Tibial artery (tissue), 4 donors: ENCODE measurements around the gene SLC49A3.

Source experiments
- DNase-seq, 2 donors: peaks; one replicate each; pipeline ENCODE4 v3.0.0-alpha.2; 2019
- H3K27ac ChIP-seq, 2 donors: fragments of 200-600 bp; sonication (generic) in 1 of 2; 1 replicate in 1 of 2; 2 replicates in 1 of 2; pipeline ENCODE4 v1.5.1; 2018 to 2019; ENCODE audit warnings: mild to moderate bottlenecking in 1 of 2
- H3K27me3 ChIP-seq, 2 donors: fragments of 200-600 bp; sonication (generic) in 1 of 2; one replicate each; pipeline versions ENCODE4 v1.5.1 to v1.6.0; 2016 to 2019
- H3K36me3 ChIP-seq, 3 donors: fragments of 200-600 bp; sonication (generic) in 2 of 3; one replicate each; pipeline ENCODE4 v1.5.1; 2016 to 2019; ENCODE audit warnings: mild to moderate bottlenecking in 2 of 3
- H3K4me1 ChIP-seq, 4 donors: fragments of 200-600 bp; sonication (generic) in 2 of 4; 1 replicate in 3 of 4; 2 replicates in 1 of 4; pipeline ENCODE4 v1.5.1; 2016 to 2019
- H3K4me3 ChIP-seq, 2 donors: fragments of 200-600 bp; sonication (generic) in 1 of 2; 1 replicate in 1 of 2; 2 replicates in 1 of 2; pipeline ENCODE4 v1.5.1; 2018 to 2019; ENCODE audit warnings: mild to moderate bottlenecking in 2 of 2
- H3K9me3 ChIP-seq, 3 donors: fragments of 200-600 bp; sonication (generic) in 1 of 3; one replicate each; pipeline ENCODE4 v1.5.1; 2016 to 2019
- CTCF ChIP-seq, 2 experiments: fragments of 200-600 bp in 1 of 2; fragments of 450-650 bp in 1 of 2; IDR thresholded peaks; one replicate each; pipeline ENCODE4 v1.5.1; 2017 to 2019; ENCODE audit warnings: antibody characterized with exemption in 2 of 2, mild to moderate bottlenecking in 1 of 2, moderate library complexity in 1 of 2
- intact Hi-C: fragments of 100-400 bp; cut with DNase I; formaldehyde crosslinking; loops from one replicate; pipeline ENCODE4 v1.15.0; 2023; ENCODE audit warnings: low total_unique reads

Gene SLC49A3

DNA sequence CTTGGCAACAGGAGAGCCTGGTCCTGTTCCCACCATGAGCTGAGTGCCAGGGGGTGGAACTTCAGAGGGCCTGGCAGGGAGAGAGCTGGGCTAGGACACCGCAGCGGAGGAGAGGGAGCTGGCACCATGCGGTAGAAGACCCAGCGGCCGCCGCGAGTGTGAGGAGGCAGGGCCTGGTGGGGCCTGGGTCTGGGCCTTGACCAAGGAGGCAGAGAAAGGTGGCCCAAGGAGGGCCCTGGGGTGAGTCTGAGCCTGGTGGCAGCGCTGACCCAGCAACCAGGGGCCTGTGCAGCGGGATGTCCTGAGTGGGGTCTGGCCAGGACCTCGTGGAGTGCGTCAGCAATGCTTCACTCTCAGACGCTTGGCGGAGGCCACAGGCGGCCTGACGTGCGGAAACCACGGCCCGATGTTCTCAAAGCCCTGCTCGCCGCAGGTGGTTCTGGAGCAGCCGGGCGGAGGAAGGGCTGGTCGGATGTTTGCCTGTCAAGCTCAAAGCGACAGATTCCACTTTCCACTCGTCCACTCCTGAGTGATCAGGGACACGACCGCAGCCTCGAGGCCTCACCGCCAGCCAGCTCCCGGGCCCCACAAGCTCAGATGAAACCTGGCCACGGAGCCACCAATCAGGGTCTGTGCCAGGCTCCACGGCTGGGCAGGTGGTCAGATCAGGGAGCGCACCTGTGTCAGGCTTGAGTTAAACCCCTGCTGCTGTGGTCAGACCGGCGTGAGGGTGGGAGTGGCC, 35.7 kb downstream of the SLC49A3 start:
- peaks cover 0 to 5% (median 0%) of the 10 kb centered on the region in 4 donors for H3K4me1 ChIP-seq
- no peak overlapping the region for H3K27ac ChIP-seq
- H3K36me3 ChIP-seq: no peaks in the 10 kb centered on the region
- peaks cover 0 to 41% of the 10 kb centered on the region in 2 donors for H3K27me3 ChIP-seq
- no peak for TF ChIP-seq CTCF (IDR thresholded peaks at IDR 0.05)
- no peak for DNase-seq
- intact Hi-C loops: no loop called here
- no peak overlapping the region for H3K4me3 ChIP-seq
- H3K9me3 ChIP-seq: no peaks in the 10 kb centered on the region

GRCh38 chr4:651884-652642, 36.9 kb downstream of the SLC49A3 start:
- Histone ChIP-seq H3K27me3 (peaks cover 0 to 51% of the 10 kb centered on the region in 2 donors), H3K4me1 (peaks cover 0 to 5% (median 0%) of the 10 kb centered on the region in 4 donors), H3K27ac (no peak overlapping the region), H3K36me3 (no peaks in the 10 kb centered on the region), H3K4me3 (no peak overlapping the region), H3K9me3 (no peaks in the 10 kb centered on the region)
- no peak for DNase-seq
- intact Hi-C loops: no loop called here
- TF ChIP-seq CTCF (IDR thresholded peaks at IDR 0.05): no peak

DNA sequence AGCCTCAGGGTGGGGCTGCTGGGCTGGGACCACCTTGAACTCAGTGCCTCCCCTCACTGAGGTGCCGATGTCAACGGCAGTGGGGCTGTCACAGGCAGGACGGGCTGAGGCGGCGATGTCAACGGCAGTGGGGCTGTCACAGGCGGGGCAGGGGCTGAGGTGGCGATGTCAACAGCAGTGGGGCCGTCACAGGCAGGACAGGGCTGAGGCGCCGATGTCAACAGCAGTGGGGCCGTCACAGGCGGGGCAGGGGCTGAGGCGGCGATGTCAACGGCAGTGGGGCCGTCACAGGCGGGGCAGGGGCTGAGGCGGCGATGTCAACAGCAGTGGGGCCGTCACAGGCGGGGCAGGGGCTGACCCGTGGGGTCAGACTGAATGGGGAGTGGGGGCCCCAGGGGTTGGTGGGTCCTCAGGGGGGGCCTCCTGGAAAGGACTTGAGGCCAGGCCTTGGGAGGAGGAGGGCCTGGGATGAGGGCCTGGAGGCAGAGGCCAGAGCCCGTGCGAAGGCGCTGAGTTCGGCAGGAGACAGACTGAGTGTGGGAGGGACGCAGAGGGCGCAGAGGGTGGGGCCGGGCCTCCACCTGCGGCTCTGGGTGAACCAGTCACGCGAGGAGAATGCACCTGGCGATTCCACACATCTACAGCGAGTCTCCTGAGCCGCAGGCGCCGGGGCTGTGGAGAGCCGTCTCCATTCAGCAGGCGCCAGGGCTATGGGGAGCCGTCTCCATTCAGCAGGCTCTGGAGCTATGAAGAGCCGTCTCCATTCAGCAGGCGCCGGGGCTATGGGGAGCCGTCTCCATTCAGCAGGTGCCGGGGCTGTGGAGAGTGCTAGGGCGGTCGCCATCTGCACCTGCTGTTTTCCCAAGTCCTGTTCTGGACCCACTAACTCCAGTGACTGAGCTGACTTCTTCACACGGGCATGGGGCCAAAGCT, 37.7 kb downstream of the SLC49A3 start:
- H3K4me1 ChIP-seq: peaks cover 0 to 5% (median 0%) of the 10 kb centered on the region in 4 donors
- intact Hi-C loops: no loop called here
- H3K27ac ChIP-seq: no peak overlapping the region
- DNase-seq: no peak
- no peaks in the 10 kb centered on the region for H3K36me3 ChIP-seq
- TF ChIP-seq CTCF (IDR thresholded peaks at IDR 0.05): no peak
- no peaks in the 10 kb centered on the region for H3K9me3 ChIP-seq
- peaks cover 0 to 51% of the 10 kb centered on the region in 2 donors for H3K27me3 ChIP-seq
- no peak overlapping the region for H3K4me3 ChIP-seq

- no peak for TF ChIP-seq CTCF (IDR thresholded peaks at IDR 0.05)
- Histone ChIP-seq H3K27ac (no peak overlapping the region), H3K27me3 (peaks cover 0 to 48% of the 10 kb centered on the region in 2 donors), H3K9me3 (no peaks in the 10 kb centered on the region), H3K4me1 (peaks cover 0 to 5% (median 0%) of the 10 kb centered on the region in 4 donors), H3K4me3 (no peak overlapping the region), H3K36me3 (no peaks in the 10 kb centered on the region)
- intact Hi-C loops: no loop called here
- DNase-seq: no peak
These were observed 38.5 kb downstream of the SLC49A3 start for GRCh38 chr4:650461-650860.

DNA sequence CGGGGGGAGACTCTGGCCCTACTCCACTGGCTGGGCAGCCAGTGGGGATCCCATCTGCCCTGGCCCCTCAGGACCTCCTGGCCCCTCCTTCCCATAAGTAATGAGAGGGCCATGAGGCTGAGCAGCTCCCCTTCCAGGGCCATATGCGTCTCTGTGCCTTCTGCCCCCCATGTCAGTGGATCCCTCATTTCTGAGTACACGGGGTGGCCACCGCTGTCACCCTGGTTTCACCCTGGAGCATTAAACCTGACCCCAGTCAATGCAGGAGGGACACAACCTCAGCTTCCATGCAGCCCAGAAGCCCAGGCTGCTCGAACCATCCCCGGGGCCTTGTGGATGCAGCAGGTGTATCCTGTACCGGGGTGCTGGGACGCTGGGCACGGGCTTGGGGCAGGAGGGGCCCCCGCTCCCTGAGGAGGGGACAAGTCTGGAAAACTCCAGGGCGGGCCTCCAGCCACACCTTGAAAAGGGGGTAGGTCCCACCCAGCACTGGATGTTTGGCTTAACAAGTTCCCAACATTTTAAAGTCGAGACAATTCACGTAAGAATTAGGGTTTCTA, 39.1 kb downstream of the SLC49A3 start:
- no peaks in the 10 kb centered on the region for H3K36me3 ChIP-seq
- H3K27me3 ChIP-seq: peaks cover 0 to 45% of the 10 kb centered on the region in 2 donors
- H3K4me3 ChIP-seq: no peak overlapping the region
- TF ChIP-seq CTCF (IDR thresholded peaks at IDR 0.05): no peak
- no peak overlapping the region for H3K27ac ChIP-seq
- no peak for DNase-seq
- intact Hi-C loops: no loop called here
- H3K4me1 ChIP-seq: peaks cover 0 to 5% (median 0%) of the 10 kb centered on the region in 4 donors
- H3K9me3 ChIP-seq: no peaks in the 10 kb centered on the region
